Measurements from ENCODE around the gene KRTAP19-7.

The KRTAP19-7 gene, protein sequence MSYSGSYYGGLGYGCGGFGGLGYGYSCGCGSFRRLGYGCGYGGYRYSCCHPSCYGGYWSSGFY

DNA sequence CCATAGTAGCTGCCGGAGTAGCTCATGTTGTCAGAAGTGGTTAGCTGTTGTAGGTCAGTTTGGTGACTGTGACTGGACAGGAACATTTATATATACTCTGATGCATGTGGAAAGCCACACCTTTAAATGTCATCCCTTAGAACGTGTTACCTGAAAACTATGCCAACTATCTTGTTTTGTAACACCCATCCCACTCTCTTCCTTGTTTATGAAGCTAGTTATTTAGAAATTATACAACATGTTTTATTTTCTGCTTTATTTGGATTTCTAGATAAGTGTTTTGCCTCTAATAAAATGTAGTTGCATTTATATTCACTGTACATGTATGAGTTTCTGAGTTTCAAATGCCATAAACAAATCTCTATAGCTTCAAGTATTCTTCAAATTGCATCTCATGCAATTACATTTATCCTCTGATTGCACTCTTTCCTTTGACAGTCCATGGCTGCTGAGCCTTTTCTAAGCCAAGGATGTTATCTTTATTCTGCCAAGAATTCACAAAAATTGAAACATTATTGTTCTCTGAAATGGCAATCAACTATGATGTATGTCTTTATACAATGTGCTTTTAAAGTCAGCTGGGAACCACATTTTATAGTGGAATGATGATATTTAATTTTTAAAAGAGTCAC, at the start of gene KRTAP19-7:
Gene KRTAP19-7, minus strand, starts transcription at position 51 of the 632 bp plus-strand sequence. Its CDS starts 25 bp downstream, at position 26.
- H3K9me3 ChIP-seq (ENCODE audit: control insufficient read depth, low read length) = no peaks in the 10 kb centered on the region
- H3K27me3 ChIP-seq (ENCODE audit: control insufficient read depth, insufficient read depth, low read length) = no peaks in the 10 kb centered on the region
- no peaks in the 10 kb centered on the region for H3K4me1 ChIP-seq (ENCODE audit: control insufficient read depth, insufficient read depth, low read length)
- H3K4me3 ChIP-seq (ENCODE audit: low read length) = no peak within 1 kb of the TSS
- no peaks in the 10 kb centered on the region for H3K36me3 ChIP-seq (ENCODE audit: control insufficient read depth, insufficient read depth, low read length)
- no peak within 1 kb of the TSS for H3K9ac ChIP-seq (ENCODE audit: low read length)

DNA sequence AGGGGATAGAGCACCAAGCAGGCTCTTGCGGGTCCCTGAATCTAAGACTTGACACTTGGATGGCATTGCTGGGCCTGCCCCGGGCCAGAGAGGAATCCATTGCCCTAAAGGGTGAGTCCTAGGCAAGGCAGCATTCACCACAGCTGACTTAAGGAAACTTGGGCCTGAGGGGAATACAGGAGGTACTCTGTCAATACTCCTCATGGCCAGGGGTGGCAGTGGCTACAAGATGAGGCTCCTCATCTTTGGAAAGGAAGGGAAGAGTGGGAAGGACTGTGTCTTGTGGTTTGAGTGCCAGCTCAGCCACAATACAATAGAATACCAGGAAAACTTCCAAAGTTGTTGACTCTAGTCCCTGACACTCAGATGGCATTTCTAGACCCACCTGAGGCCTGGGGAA, 44.9 kb upstream of the KRTAP19-7 start:
- H3K9ac ChIP-seq (ENCODE audit: low read length) = no peak overlapping the region
- no peaks in the 10 kb centered on the region for H3K27me3 ChIP-seq (ENCODE audit: control insufficient read depth, insufficient read depth, low read length)
- no peaks in the 10 kb centered on the region for H3K9me3 ChIP-seq (ENCODE audit: control insufficient read depth, low read length)
- no peaks in the 10 kb centered on the region for H3K36me3 ChIP-seq (ENCODE audit: control insufficient read depth, insufficient read depth, low read length)
- no peak overlapping the region for H3K4me3 ChIP-seq (ENCODE audit: low read length)
- H3K4me1 ChIP-seq (ENCODE audit: control insufficient read depth, insufficient read depth, low read length) = no peaks in the 10 kb centered on the region

DNA sequence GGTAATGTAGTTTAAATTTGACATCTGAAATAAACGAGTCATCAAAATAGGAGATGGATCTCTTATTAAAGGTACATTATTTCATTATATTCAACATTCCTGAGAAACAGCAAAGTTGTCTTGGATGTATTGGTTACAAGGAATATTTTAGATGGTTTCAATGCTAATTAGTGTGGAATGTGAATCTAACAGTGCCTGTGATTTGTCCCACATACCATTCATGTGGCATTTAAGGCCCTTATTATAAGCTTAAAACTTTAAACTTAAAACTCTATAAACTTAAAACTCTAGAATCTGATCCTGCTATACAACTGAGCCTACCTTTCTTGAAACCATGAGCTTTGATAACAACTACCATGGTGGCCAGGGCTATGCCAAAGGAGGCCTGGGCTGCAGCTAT, 39.7 kb upstream of the KRTAP19-7 start, which contains the start of gene KRTAP22-1:
Gene KRTAP22-1, plus strand, starts transcription at position 301 of the 400 bp plus-strand sequence.
- no peak within 1 kb of the TSS for H3K4me3 ChIP-seq (ENCODE audit: low read length)
- H3K4me1 ChIP-seq (ENCODE audit: control insufficient read depth, insufficient read depth, low read length) = no peaks in the 10 kb centered on the region
- H3K9me3 ChIP-seq (ENCODE audit: control insufficient read depth, low read length) = no peaks in the 10 kb centered on the region
- H3K27me3 ChIP-seq (ENCODE audit: control insufficient read depth, insufficient read depth, low read length) = no peaks in the 10 kb centered on the region
- no peaks in the 10 kb centered on the region for H3K36me3 ChIP-seq (ENCODE audit: control insufficient read depth, insufficient read depth, low read length)
- H3K9ac ChIP-seq (ENCODE audit: low read length) = no peak within 1 kb of the TSS

DNA sequence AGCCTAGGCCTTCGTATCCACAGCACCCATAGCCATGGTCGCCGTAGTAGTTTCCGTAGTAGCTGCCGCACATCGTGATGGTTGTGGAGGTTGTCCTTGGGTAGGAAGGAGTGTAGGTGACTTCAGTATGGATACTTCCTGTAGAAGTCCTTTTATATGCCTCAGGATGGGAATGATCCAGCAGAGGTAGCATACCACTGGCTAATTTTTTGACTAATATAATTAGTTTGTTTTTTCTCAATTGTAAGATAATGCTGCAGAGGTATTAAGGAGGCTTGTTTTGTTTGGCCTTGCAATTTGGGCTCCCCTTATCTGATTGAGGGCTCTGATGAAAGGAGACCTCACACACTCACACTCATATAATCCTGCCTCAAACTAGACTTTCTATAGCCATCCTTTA, 37.7 kb upstream of the KRTAP19-7 start, which contains the start of gene KRTAP6-2:
Gene KRTAP6-2, minus strand, starts transcription at position 101 of the 400 bp plus-strand sequence. Its CDS starts 28 bp downstream, at position 73.
- no peaks in the 10 kb centered on the region for H3K36me3 ChIP-seq (ENCODE audit: control insufficient read depth, insufficient read depth, low read length)
- no peaks in the 10 kb centered on the region for H3K27me3 ChIP-seq (ENCODE audit: control insufficient read depth, insufficient read depth, low read length)
- H3K4me1 ChIP-seq (ENCODE audit: control insufficient read depth, insufficient read depth, low read length) = no peaks in the 10 kb centered on the region
- no peak within 1 kb of the TSS for H3K4me3 ChIP-seq (ENCODE audit: low read length)
- no peak within 1 kb of the TSS for H3K9ac ChIP-seq (ENCODE audit: low read length)
- no peaks in the 10 kb centered on the region for H3K9me3 ChIP-seq (ENCODE audit: control insufficient read depth, low read length)

DNA sequence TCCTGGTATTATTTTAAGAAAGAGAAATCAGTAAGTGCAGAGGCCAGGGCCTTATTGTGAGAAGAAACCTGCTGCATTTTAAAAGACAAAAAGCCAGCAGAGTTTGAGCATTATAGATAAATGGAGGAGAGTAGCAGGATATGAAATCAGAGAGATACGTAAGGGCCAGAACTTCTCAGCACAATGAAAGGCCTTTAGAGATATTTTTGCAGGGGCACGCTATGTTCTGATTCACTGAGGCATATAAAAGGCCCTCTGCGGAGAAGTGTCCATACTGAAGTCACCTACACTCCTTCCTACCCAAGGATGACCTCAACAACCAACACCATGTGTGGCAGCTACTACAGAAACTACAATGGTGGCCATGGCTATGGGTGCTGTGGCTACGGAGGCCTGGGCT, 31.0 kb upstream of the KRTAP19-7 start, which contains the start of gene KRTAP6-3:
Gene KRTAP6-3, plus strand, starts transcription at position 301 of the 400 bp plus-strand sequence. Its CDS starts 6 bp downstream, at position 307.
- no peaks in the 10 kb centered on the region for H3K9me3 ChIP-seq (ENCODE audit: control insufficient read depth, low read length)
- H3K27me3 ChIP-seq (ENCODE audit: control insufficient read depth, insufficient read depth, low read length) = no peaks in the 10 kb centered on the region
- no peak within 1 kb of the TSS for H3K4me3 ChIP-seq (ENCODE audit: low read length)
- H3K9ac ChIP-seq (ENCODE audit: low read length) = no peak within 1 kb of the TSS
- H3K36me3 ChIP-seq (ENCODE audit: control insufficient read depth, insufficient read depth, low read length) = no peaks in the 10 kb centered on the region
- H3K4me1 ChIP-seq (ENCODE audit: control insufficient read depth, insufficient read depth, low read length) = no peaks in the 10 kb centered on the region

DNA sequence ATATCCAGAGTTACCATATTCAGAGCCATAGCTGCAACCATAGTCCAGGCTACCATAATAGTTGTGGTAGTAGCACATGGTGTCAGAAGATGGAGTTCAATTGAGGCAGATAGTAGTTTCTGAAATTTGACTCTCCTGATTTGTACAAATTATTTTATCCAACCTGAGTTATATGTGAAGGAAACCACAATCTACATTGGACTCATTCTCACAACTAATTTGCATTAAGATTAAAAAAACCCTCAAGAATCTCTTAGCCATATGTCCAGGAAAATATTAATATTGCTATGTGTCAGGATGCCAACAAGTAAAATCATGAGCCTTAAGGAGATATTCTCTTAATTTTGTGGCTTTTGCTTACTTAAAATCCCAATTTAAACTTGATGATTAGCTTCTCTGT, 29.2 kb upstream of the KRTAP19-7 start, which contains the start of gene KRTAP22-2:
Gene KRTAP22-2, minus strand, starts transcription at position 101 of the 400 bp plus-strand sequence.
- Histone ChIP-seq H3K27me3 (ENCODE audit: control insufficient read depth, insufficient read depth, low read length) (no peaks in the 10 kb centered on the region), H3K4me3 (ENCODE audit: low read length) (no peak within 1 kb of the TSS), H3K9me3 (ENCODE audit: control insufficient read depth, low read length) (no peaks in the 10 kb centered on the region), H3K36me3 (ENCODE audit: control insufficient read depth, insufficient read depth, low read length) (no peaks in the 10 kb centered on the region), H3K4me1 (ENCODE audit: control insufficient read depth, insufficient read depth, low read length) (no peaks in the 10 kb centered on the region), H3K9ac (ENCODE audit: low read length) (no peak within 1 kb of the TSS)

DNA sequence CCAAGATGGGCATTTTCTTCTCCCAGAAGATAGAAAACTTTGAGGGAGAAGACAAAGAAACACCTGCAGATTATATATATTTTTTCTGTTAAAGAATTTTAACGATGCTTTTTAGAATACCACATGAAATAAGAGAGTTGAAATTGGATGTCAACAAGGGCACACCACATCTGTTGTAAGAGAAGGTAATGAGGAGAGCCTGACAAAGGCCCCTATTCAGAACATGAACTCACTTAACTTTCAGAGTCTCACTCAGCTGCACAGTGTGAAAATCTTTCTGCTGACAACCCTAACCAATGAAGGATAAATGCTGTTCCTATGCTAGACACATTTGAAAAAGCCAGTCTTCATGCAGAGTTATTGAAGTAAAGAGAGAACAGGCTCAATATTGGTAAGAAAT, 21.8 kb upstream of the KRTAP19-7 start:
- Histone ChIP-seq H3K4me1 (ENCODE audit: control insufficient read depth, insufficient read depth, low read length) (no peaks in the 10 kb centered on the region), H3K4me3 (ENCODE audit: low read length) (no peak overlapping the region), H3K36me3 (ENCODE audit: control insufficient read depth, insufficient read depth, low read length) (no peaks in the 10 kb centered on the region), H3K27me3 (ENCODE audit: control insufficient read depth, insufficient read depth, low read length) (no peaks in the 10 kb centered on the region), H3K9me3 (ENCODE audit: control insufficient read depth, low read length) (no peaks in the 10 kb centered on the region), H3K9ac (ENCODE audit: low read length) (no peak overlapping the region)

DNA sequence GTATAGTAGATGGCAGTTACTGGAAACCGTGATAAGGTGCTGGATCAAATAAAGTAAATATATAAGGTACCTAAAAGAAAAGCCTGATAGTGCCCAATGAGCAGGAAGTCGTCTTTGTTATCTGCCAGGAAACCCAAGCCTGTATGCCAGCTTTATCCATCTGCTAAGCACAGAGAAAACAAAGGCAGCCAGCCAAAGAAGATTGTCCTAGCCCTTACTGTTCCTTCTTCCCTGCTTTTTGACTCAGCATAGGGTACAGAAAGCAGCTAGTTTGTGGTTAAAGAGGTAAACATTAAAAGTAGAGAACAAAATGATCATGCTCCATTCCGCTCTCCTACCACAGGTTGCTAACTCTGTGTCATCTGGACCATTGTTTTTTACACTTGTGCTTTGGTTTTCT, 19.0 kb upstream of the KRTAP19-7 start:
- Histone ChIP-seq H3K36me3 (ENCODE audit: control insufficient read depth, insufficient read depth, low read length) (no peaks in the 10 kb centered on the region), H3K4me3 (ENCODE audit: low read length) (no peak overlapping the region), H3K4me1 (ENCODE audit: control insufficient read depth, insufficient read depth, low read length) (no peaks in the 10 kb centered on the region), H3K27me3 (ENCODE audit: control insufficient read depth, insufficient read depth, low read length) (no peaks in the 10 kb centered on the region), H3K9me3 (ENCODE audit: control insufficient read depth, low read length) (no peaks in the 10 kb centered on the region), H3K9ac (ENCODE audit: low read length) (no peak overlapping the region)

DNA sequence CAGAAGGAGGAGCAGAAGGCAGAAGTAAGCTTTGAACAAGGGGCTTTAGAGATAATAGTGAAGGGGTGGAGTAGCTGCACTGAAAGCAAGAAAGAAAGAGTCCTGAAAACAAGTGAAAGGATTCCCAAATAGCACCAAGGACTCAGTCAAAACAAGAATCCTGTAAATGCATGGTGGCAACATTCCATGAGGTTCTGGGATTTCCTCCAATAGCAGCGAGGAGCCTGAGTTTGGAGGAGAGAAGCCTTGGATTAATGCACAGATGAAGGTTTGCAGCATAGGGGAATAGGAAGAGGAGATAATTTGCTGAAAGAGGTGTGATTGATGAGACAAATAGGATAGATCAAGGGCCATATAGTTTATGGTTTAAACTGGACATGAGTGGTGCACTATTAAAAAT, 18.2 kb upstream of the KRTAP19-7 start:
- H3K9ac ChIP-seq (ENCODE audit: low read length) = no peak overlapping the region
- no peaks in the 10 kb centered on the region for H3K27me3 ChIP-seq (ENCODE audit: control insufficient read depth, insufficient read depth, low read length)
- no peaks in the 10 kb centered on the region for H3K36me3 ChIP-seq (ENCODE audit: control insufficient read depth, insufficient read depth, low read length)
- H3K4me1 ChIP-seq (ENCODE audit: control insufficient read depth, insufficient read depth, low read length) = no peaks in the 10 kb centered on the region
- H3K9me3 ChIP-seq (ENCODE audit: control insufficient read depth, low read length) = no peaks in the 10 kb centered on the region
- H3K4me3 ChIP-seq (ENCODE audit: low read length) = no peak overlapping the region

DNA sequence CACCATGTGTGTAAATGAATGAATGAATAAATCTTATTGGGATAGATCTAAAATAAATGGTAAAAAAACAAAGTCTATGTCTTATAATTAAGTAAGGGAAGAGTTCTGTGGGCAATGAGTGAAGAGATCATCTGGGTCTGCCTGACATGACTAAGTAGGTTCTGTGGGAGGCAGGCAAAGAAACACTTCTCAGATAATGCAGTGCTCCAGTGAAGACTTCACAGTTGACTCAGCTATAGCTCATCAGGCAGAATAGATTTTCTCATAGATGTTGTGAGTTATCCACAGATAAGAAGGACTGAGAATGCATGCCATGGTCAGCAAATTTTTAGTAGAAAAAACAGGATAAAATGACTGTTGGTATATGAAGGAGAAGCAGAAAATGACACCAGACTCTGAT, 16.7 kb upstream of the KRTAP19-7 start:
- H3K9me3 ChIP-seq (ENCODE audit: control insufficient read depth, low read length) = no peaks in the 10 kb centered on the region
- no peak overlapping the region for H3K4me3 ChIP-seq (ENCODE audit: low read length)
- no peaks in the 10 kb centered on the region for H3K36me3 ChIP-seq (ENCODE audit: control insufficient read depth, insufficient read depth, low read length)
- no peaks in the 10 kb centered on the region for H3K27me3 ChIP-seq (ENCODE audit: control insufficient read depth, insufficient read depth, low read length)
- no peaks in the 10 kb centered on the region for H3K4me1 ChIP-seq (ENCODE audit: control insufficient read depth, insufficient read depth, low read length)
- no peak overlapping the region for H3K9ac ChIP-seq (ENCODE audit: low read length)

DNA sequence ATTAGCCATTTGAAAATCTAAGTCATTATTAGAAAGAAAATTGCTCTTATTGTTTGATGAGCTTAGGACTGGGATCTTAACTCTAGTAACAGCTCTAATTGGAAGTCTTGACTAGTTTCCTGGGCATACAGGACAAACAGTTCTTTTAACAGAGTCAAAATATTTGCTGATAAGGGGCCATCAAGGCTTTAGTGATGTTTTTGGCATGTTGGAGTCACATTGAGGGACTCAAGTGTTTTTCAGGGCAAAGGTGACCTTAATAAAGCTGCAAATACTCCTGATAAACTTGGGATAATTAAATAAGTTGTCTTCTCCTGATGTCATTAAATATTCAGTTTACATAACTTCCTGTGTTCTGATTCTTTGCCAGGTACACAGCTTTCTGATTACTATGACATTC, 6.5 kb upstream of the KRTAP19-7 start:
- Histone ChIP-seq H3K4me3 (ENCODE audit: low read length) (no peak overlapping the region), H3K9ac (ENCODE audit: low read length) (no peak overlapping the region), H3K9me3 (ENCODE audit: control insufficient read depth, low read length) (no peaks in the 10 kb centered on the region), H3K4me1 (ENCODE audit: control insufficient read depth, insufficient read depth, low read length) (no peaks in the 10 kb centered on the region), H3K27me3 (ENCODE audit: control insufficient read depth, insufficient read depth, low read length) (no peaks in the 10 kb centered on the region), H3K36me3 (ENCODE audit: control insufficient read depth, insufficient read depth, low read length) (no peaks in the 10 kb centered on the region)

DNA sequence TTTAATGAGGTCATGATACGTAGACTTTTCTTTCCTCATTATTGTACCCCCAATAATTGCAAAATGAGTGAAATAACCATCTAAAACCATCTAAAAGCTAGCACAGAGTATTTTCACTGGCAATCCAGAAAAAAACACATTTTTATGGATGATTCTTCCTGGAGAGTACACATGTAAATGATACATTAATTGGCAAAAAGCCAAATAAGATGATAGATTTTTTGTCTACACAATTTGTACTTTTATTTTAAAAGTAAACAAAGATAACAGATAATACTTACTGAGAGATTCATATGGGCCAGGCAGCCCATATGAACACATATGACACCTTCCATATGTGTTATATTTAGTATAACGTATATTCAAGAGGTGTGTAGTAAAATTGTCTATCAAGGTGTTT, 2.5 kb upstream of the KRTAP19-7 start:
- Histone ChIP-seq H3K9me3 (ENCODE audit: control insufficient read depth, low read length) (no peaks in the 10 kb centered on the region), H3K4me3 (ENCODE audit: low read length) (no peak overlapping the region), H3K36me3 (ENCODE audit: control insufficient read depth, insufficient read depth, low read length) (no peaks in the 10 kb centered on the region), H3K27me3 (ENCODE audit: control insufficient read depth, insufficient read depth, low read length) (no peaks in the 10 kb centered on the region), H3K9ac (ENCODE audit: low read length) (no peak overlapping the region), H3K4me1 (ENCODE audit: control insufficient read depth, insufficient read depth, low read length) (no peaks in the 10 kb centered on the region)

Data from mucosa of stomach (tissue), 1 donor.